Nucleus accumbens (tissue), 56 donors: ENCODE results near the gene TTC16.
A peak's percentile ranks its signal among the peaks of the same experiment; 100 is the strongest.

ENCODE experiments used
- DNase-seq, 56 donors: peaks; one replicate each; lab custom pipeline; 2025; lab: John Stamatoyannopoulos, UW

TTC16 gene

GRCh38 chr9:127694890-127695720 is 20.8 kb upstream of the TTC16 start:
- no peak for DNase-seq

DNA sequence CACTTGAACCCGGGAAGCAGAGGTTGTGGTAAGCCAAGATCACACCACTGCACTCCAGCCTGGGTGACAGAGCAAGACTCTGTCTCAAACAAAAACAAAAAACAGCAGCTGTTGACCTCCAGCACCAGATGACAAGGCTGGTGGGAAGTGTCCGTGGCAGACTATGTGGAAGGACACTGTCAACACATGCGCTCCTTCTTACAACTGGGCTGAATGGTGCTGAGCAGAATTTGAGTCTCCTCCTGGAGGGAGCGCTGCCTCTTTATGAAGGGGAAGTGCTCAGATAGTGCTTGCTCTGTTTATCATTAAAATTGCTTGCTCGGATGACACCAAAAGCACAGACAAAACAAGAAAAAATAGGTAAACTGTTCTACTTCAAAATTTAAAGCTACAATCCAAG is 18.3 kb upstream of the TTC16 start:
- no peak for DNase-seq

DNA sequence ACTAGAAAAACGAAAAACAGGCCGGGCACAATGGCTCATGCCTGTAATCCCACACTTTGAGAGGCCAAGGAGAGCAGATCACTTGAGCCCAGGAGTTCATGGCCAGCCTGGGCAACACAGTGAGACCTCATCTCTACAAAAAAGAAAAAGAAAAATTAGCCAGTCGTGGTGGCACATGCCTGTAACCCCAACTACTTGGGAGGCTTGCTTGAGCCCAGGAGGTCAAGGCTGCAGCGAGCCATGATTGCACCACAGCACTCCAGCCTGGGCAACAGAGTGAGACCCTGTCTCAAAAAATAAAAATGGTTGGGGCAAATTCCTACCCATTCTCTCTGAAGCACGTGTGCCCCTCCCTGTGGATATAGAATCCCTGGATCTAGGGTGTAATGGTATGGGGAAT is 17.5 kb upstream of the TTC16 start:
- no peak for DNase-seq

DNA sequence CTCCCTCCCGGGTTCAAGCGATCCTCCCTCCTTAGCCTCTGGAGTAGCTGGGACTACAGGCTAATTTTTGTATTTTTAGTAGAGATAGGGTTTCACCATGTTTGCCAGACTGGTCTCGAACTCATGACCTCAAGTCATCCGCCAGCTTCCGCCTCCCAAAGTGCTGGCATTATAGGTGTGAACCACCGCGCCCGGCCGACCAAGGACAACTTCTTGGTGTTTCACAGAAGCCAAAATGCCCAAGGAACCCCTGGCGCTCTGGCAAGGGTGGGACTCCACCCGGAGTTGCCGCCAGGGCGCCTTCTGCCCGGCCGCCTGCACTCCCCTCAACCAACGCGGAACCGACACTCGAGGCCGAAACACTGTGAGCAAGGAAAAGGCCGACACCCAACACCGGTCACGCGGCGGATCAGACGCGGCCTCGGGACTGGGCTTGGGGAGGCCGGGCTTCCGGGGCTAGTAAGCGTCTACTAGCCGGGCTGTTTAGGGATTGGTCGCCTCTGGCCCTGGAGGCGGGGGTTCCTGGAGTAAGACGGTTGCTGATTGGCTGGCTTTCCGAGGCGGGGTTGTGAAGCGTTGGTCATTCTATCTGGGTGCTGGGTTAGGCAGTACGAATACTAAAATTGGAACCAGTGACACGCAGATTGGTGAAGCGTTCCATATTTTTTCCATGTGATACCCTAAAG is 16.8 kb upstream of the TTC16 start:
- peak; percentile 66 to 98 (median 92) for DNase-seq

- no peak for DNase-seq
These were observed 15.7 kb upstream of the TTC16 start for GRCh38 chr9:127700140-127700539.

DNA sequence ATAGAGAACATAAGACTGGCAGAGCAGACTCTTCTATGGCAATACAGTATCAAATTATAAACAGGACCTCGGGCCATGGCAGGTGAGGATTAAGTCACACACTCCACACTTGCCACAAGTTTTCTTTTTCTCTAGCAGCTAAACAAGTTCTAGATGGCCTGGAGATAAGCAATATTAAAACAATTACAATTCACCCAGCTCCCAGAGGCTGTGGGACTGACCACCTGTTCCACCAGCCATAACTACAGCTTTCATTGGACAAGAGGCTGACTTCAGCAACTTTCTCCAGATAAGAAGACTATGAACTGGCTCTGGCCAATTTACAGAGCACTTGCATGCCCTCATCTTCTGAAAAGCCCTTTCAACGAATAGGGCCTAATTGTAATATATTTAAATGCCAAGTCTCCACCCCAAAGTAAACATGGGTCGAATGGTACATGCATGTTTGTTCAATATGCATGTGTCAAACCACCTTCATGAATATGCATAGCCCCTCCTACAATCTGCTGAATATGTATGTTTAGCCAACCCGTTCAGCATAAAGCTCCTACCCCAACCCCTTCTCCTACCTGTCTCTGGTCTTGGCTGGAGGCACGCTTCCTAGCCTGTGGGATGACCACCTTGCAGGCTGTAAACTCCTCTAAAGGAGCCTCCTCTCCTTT is 15.2 kb upstream of the TTC16 start:
- no peak for DNase-seq

GRCh38 chr9:127703289-127703946 is 12.5 kb upstream of the TTC16 start:
- DNase-seq: no peak

GRCh38 chr9:127705577-127706379 is 10.1 kb upstream of the TTC16 start:
- DNase-seq: no peak

DNA sequence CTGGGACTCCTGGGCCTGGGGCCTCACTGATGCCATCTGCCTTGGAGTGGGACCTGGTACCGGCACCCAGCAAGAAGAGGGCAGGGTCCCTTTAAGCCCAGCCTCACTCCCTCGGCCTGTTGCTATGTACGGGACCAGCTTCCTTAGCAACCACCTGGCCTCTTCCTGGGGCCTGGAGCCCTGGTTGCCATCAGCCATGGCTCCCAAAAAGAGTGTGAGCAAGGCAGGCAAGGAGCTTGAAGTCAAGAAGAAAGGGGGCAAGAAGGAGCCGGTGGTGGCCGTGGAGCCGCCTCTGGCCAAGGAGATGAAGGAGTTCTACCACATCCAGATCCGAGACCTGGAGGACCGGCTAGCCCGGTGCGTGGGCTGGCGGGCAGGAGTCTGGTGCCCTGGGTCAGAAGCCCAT is 9.0 kb upstream of the TTC16 start, which contains the start of gene CFAP157:
Gene CFAP157, plus strand, starts transcription at position 153 of the 406 bp plus-strand sequence. Its CDS starts 44 bp downstream, at position 197.
- no peak for DNase-seq

- DNase-seq: no peak
These were observed 8.1 kb upstream of the TTC16 start for GRCh38 chr9:127707766-127708165.

DNA sequence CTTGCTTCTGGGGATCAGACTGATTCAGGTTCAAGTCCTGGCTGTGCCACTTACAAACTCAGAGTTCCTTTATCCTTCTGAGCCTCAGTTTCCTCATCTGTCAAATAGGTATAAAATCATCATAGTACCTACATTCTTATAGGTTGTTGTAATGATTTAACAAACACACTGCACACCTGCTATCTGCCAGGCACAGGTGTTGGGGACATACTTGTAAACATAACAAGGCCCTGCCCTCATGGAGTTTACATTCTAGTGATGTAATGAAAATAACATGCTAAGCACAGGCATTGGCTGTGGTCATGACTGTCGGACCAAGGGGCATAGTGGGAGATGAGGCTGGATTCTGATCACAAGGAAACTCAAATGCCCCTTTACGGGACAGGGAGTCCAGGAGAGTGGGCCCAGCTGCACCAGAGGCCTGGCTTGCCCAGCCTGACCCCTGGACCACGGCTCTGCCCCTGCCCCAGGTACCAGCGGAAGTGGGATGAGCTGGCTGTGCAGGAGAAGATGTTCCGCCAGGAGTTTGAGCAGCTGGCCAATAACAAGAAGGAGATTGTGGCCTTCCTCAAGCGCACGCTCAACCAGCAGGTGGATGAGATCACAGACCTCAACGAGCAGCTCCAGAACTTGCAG is 6.8 kb upstream of the TTC16 start:
- no peak for DNase-seq

- no peak for DNase-seq
These were observed 5.6 kb upstream of the TTC16 start for GRCh38 chr9:127710204-127710783.

GRCh38 chr9:127711226-127711701 is 4.6 kb upstream of the TTC16 start:
- DNase-seq: no peak

GRCh38 chr9:127711831-127712274 is 4.0 kb upstream of the TTC16 start:
- no peak for DNase-seq

- no peak for DNase-seq
These were observed 3.5 kb upstream of the TTC16 start for GRCh38 chr9:127712371-127712770.

- DNase-seq: no peak
These were observed 3.0 kb upstream of the TTC16 start for GRCh38 chr9:127712867-127713266.

- no peak for DNase-seq
These were observed 1.7 kb upstream of the TTC16 start for GRCh38 chr9:127714020-127714750.

DNA sequence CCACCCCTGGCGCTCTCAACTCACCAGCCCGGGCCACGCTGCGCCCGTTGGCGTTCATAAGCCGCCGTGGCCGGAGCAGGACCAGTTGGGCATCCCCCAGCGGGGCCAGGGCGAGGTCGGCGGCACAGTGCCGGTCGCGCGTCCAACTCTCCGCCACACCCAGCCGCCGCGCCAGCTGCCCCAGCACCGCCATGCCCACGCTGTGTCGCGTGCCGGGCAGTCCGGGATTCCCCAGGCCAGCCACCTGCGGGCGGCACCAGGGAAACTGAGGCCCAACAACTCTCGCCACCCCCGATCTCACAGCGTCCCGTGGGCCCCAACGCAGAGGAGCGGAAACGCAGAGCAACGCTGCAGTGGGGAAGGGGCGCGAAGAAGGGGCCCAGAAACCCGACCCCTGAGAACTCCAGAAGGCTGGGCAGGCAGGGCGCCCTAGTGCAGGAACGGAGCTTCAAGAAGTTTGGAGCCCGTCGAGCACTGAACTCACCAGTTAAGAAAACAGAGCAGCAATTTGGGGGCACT is 869 bp upstream of the TTC16 start:
- DNase-seq: peak in 1 of 56 donors; percentile 26
